Erythroblast (primary cell): Measurements from ENCODE around the gene TSR3.

ENCODE experiments used
- GATA1 ChIP-seq: IDR thresholded peaks from 2 replicates; pipeline ENCODE4 v1.6.1; 2011; ENCODE audit warnings: low read depth, mild to moderate bottlenecking, control low read depth, low read length, moderate library complexity
- POLR2A ChIP-seq: IDR thresholded peaks from 2 replicates; pipeline ENCODE4 v1.6.1; 2011; ENCODE audit warnings: mild to moderate bottlenecking, low read length

- TF ChIP-seq POLR2A (no peak), GATA1 (no peak)
Observed at GRCh38 chr16:1335211-1335971, 16.3 kb downstream of the TSR3 start.
